HFF-Myc (cell line): ENCODE results near the gene MAST2.

ENCODE experiments used
- DNase-seq: peaks from one replicate; pipeline ENCODE4 v3.0.0-alpha.2; 2011; ENCODE audit warnings: low read depth; ENCODE audit errors: extremely low read depth
- H3K4me3 ChIP-seq: replicated peaks from 2 replicates; pipeline ENCODE4 v1.5.1; 2011; ENCODE audit warnings: low read depth, mild to moderate bottlenecking, control low read depth, low read length
- CTCF ChIP-seq: IDR thresholded peaks from 2 replicates; pipeline ENCODE4 v1.5.1; 2012; ENCODE audit warnings: mild to moderate bottlenecking, low read depth, low read length, control low read depth; ENCODE audit errors: missing control alignments

Gene MAST2

GRCh38 chr1:46084553-46085451 lies 281.4 kb downstream of the MAST2 start:
- no peak for TF ChIP-seq CTCF
- H3K4me3 ChIP-seq: no peak overlapping the region
- no peak for DNase-seq
